CD4-positive, alpha-beta T cell treated with Interleukin-6 for 4 hours (primary cell): ENCODE results near the gene PIN1.
A peak's percentile ranks its signal among the peaks of the same experiment; 100 is the strongest.
"Not testable (repeated sequence)": the region's sequence is repeated elsewhere in the genome, so short reads cannot be mapped to it uniquely, and the experiment has no call there.

ENCODE experiments used
- DNase-seq: peaks from one replicate; pipeline ENCODE4 v3.0.0-alpha.2; 2020; ENCODE audit warnings: mixed read lengths

Gene PIN1

GRCh38 chr19:9834726-9835506, at the start of gene PIN1:
Gene PIN1 (plus strand): TSS chr19:9835318. CDS start chr19:9835345, 27 bp downstream.
- DNase-seq = peak; percentile 99

GRCh38 chr19:9785367-9786331, 49.5 kb upstream of the PIN1 start:
- DNase-seq = peak; percentile 99

- no peak for DNase-seq
Measured at GRCh38 chr19:9786342-9786741, 48.8 kb upstream of the PIN1 start.

- DNase-seq = no peak
Measured at GRCh38 chr19:9786819-9787218, 48.3 kb upstream of the PIN1 start.

GRCh38 chr19:9788604-9789003, 46.5 kb upstream of the PIN1 start:
- DNase-seq = not testable (repeated sequence)

GRCh38 chr19:9789066-9789465, 46.1 kb upstream of the PIN1 start:
- no peak for DNase-seq

- DNase-seq = not testable (repeated sequence)
Measured at GRCh38 chr19:9789579-9789978, 45.5 kb upstream of the PIN1 start.

- DNase-seq = not testable (repeated sequence)
Measured at GRCh38 chr19:9791073-9791367, 44.1 kb upstream of the PIN1 start.

- DNase-seq = peak; percentile 98
Measured at GRCh38 chr19:9791552-9792205, 43.4 kb upstream of the PIN1 start.

- peak; percentile 99 for DNase-seq
Measured at GRCh38 chr19:9792206-9793070, 42.7 kb upstream of the PIN1 start.

- DNase-seq = peak; percentile 73
Measured at GRCh38 chr19:9793071-9793591, 42.0 kb upstream of the PIN1 start.

GRCh38 chr19:9796113-9796773, 38.9 kb upstream of the PIN1 start:
- peak; percentile 88 for DNase-seq

- no peak for DNase-seq
Measured at GRCh38 chr19:9797871-9798270, 37.2 kb upstream of the PIN1 start.

- no peak for DNase-seq
Measured at GRCh38 chr19:9799162-9799561, 36.0 kb upstream of the PIN1 start.

GRCh38 chr19:9801976-9802375, 33.1 kb upstream of the PIN1 start:
- no peak for DNase-seq

GRCh38 chr19:9806803-9807202, 28.3 kb upstream of the PIN1 start:
- DNase-seq = no peak

- DNase-seq = peak; percentile 61
Measured at GRCh38 chr19:9808855-9809824, 26.0 kb upstream of the PIN1 start.

GRCh38 chr19:9811139-9811538, 24.0 kb upstream of the PIN1 start:
- DNase-seq = no peak

GRCh38 chr19:9818175-9818733, 16.9 kb upstream of the PIN1 start:
- DNase-seq = no peak
